ENCODE data around the gene ZNF668. TPM values are rescaled to one million over a fixed set of nuclear protein-coding genes. Genes with fewer than 3 reads are reported as not detected.
A peak's percentile ranks its signal among the peaks of the same experiment; 100 is the strongest.

Gene ZNF668
- total RNA-seq, 2 donors from 2014 or later = 15.6 to 21.4 TPM

DNA sequence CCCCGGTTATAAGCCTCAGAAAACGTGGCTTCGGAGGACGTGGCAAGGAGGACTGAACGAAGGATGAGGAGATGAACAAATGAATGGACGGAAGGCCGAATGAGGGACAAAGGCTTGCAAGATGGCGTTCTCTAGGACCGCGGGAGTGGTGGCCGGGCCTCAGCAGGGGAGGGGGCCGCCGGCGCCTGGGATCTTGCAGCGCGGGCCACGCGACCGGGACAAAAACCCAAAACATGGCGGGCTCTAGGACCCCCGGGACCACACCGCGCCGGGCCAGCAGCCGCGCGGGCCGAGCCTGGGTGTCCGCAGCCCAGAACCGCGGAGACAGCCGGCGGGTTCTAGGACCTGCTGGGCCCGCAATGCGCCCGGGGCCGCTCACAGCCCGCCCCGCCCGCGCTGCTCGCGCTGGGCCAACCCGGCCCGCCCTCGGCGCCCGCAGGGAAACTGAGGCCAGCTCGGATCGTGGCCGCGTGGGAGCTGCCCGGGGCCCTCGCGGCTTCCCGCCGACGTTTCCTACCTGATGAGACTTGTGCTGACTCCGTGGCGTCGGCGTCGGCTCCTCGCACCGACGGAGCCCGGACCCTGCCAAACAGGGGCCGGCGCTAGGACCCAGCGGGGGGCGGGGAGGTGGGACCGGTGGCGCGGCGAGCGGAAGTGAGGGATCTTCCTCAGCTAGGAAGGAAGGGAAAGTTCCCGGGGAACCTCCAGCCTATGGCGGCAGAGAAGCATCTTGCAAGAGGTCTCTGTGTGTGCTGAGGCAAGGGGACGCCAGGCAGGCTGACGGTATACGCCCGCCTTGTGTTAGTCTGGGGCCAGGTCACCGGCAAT is 684 bp downstream of the ZNF668 start:
- Histone ChIP-seq H3K4me1 (replicated peaks) (peaks cover 10% of the 10 kb centered on the region), H3K4me3 (peak overlapping the region; percentile 97 to 99), H3K27me3 (replicated peaks; ENCODE audit: insufficient read depth) (no peaks in the 10 kb centered on the region), H3K36me3 (peaks cover 8 to 21% of the 10 kb centered on the region in 2 donors), H3K9me3 (no peaks in the 10 kb centered on the region), H3K27ac (peak overlapping the region; percentile 91 to 94)
- TF ChIP-seq, protein P1, sequence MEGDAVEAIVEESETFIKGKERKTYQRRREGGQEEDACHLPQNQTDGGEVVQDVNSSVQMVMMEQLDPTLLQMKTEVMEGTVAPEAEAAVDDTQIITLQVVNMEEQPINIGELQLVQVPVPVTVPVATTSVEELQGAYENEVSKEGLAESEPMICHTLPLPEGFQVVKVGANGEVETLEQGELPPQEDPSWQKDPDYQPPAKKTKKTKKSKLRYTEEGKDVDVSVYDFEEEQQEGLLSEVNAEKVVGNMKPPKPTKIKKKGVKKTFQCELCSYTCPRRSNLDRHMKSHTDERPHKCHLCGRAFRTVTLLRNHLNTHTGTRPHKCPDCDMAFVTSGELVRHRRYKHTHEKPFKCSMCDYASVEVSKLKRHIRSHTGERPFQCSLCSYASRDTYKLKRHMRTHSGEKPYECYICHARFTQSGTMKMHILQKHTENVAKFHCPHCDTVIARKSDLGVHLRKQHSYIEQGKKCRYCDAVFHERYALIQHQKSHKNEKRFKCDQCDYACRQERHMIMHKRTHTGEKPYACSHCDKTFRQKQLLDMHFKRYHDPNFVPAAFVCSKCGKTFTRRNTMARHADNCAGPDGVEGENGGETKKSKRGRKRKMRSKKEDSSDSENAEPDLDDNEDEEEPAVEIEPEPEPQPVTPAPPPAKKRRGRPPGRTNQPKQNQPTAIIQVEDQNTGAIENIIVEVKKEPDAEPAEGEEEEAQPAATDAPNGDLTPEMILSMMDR (IDR thresholded peaks at IDR 0.05) = peak in 2 of 4 experiments; percentile 15 to 17
- TF ChIP-seq POLR2AphosphoS5 (IDR thresholded peaks at IDR 0.05) = peak; percentile 9
- TF ChIP-seq POLR2A (IDR thresholded peaks at IDR 0.05) = peak; percentile 33
- DNase-seq (ENCODE audit: low spot score) = peak; percentile 91
- intact Hi-C loops (cut with DNase I) = loop anchor here (5.0 kb wide), 1 partner anchor 41 kb away; the partner anchor contains the start of gene STX4
- WGBS = under 1% methylated on average over 66 of the region's 83 CpGs

DNA sequence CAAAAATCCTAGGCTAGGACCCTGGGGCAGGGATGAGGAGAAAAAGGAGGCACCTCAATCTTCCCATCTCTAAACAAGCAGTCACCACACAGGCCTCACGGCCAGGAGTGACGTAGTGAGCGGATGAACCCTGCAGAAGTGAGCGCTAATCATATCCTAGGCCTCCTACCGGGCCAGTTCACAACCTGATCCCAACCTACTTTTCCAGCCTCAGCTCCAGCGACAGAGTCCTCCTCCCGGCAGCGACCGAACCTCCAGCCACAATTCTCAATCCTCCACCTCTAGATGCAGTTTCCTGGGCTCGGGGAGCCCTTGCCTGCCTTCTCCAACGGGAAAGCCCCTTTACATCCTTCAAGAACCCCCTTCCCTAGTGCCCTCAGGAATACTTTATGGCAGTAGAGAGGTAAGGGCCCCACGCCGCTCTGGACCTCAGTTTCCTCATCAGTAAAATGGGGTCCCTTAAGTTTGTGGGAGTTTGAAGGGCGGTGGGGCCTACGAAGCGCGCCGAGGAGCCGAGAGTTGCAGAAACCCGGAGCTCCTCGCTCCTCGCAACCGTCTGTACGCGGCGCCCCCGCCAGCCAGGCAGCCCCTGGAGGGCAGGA is 1.4 kb downstream of the ZNF668 start:
- Histone ChIP-seq H3K27me3 (replicated peaks; ENCODE audit: insufficient read depth) (no peaks in the 10 kb centered on the region), H3K36me3 (peaks cover 8 to 14% of the 10 kb centered on the region in 2 donors), H3K4me3 (peak overlapping the region; percentile 97 to 99), H3K4me1 (replicated peaks) (peaks cover 10% of the 10 kb centered on the region), H3K9me3 (no peaks in the 10 kb centered on the region), H3K27ac (peak overlapping the region; percentile 91 to 94)
- intact Hi-C loops (cut with DNase I) = loop anchor here (5.0 kb wide), 1 partner anchor 40 kb away; the partner anchor contains the start of gene STX4
- TF ChIP-seq POLR2A (IDR thresholded peaks at IDR 0.05) (no peak), POLR2AphosphoS5 (IDR thresholded peaks at IDR 0.05) (no peak)
- TF ChIP-seq, protein P1 (IDR thresholded peaks at IDR 0.05) = no peak
- no peak for DNase-seq (ENCODE audit: low spot score)
- 2% methylated on average over 27 of the region's 27 CpGs for WGBS

DNA sequence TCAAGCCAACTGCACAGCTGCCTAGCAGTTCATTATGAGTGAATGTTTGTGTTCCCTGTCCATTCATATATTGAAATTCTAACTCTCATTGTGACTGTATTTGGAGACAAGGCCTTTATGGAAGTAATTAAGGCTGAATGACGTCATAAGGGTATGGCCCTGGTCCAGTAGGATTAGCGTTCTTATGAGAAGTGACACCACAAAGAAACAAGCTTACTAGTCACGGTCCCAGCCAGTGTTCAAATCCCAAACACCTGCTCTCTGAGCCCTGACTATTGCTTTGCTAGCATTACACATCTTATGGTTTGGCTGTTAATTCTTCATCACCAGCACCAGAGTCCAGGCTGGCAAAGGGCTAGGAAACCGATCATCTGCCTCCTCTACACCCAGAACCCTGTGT is 2.2 kb downstream of the ZNF668 start:
- Histone ChIP-seq H3K4me3 (no peak overlapping the region), H3K9me3 (no peaks in the 10 kb centered on the region), H3K27ac (no peak overlapping the region), H3K36me3 (peaks cover 5 to 6% of the 10 kb centered on the region in 2 donors), H3K27me3 (replicated peaks; ENCODE audit: insufficient read depth) (no peaks in the 10 kb centered on the region), H3K4me1 (replicated peaks) (peaks cover 10% of the 10 kb centered on the region)
- intact Hi-C loops (cut with DNase I) = loop anchor here (5.0 kb wide), 1 partner anchor 40 kb away; the partner anchor contains the start of gene STX4
- WGBS = 26% methylated on average over 4 of the region's 4 CpGs
- no peak for DNase-seq (ENCODE audit: low spot score)
- TF ChIP-seq POLR2AphosphoS5 (IDR thresholded peaks at IDR 0.05) (no peak), POLR2A (IDR thresholded peaks at IDR 0.05) (no peak)
- TF ChIP-seq, protein P1 (IDR thresholded peaks at IDR 0.05) = no peak

DNA sequence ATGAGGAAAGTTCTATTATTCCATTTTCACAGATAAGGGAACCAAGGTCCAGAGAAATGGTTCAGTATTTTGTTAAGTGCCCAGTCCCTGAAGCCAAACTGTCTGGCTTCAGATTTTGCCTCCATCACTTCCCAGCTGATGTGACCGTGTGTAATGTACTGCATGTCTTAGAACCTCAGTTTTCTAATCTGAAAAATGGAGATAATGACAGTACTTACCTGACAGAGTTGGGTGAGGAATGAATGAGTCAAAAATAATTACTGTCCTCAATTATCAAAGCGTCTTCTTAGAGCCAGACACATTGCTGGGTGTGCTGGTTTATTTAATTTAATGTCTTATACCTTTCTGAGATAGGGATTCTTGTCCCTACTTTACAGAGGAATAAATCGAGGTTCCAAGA is 6.7 kb downstream of the ZNF668 start:
- Histone ChIP-seq H3K4me1 (replicated peaks) (peaks cover 2% of the 10 kb centered on the region), H3K4me3 (no peak overlapping the region), H3K36me3 (no peaks in the 10 kb centered on the region), H3K27me3 (replicated peaks; ENCODE audit: insufficient read depth) (no peaks in the 10 kb centered on the region), H3K9me3 (no peaks in the 10 kb centered on the region), H3K27ac (no peak overlapping the region)
- intact Hi-C loops (cut with DNase I) = no loop called here
- no peak for DNase-seq (ENCODE audit: low spot score)
- WGBS = 91% methylated on average over 3 of the region's 3 CpGs
- TF ChIP-seq, protein P1 (IDR thresholded peaks at IDR 0.05) = no peak
- no peak for TF ChIP-seq POLR2A (IDR thresholded peaks at IDR 0.05)

All from prostate gland (tissue), 2 donors.